PC-3 (cell line): Measurements from ENCODE around the gene BMPER. TPM values are rescaled to one million over a fixed set of nuclear protein-coding genes. Genes with fewer than 3 reads are reported as not detected.

Experiments used
- ATAC-seq: fragments of 200-7000 bp; cut with Tn5 transposase; 2 replicates; pipeline ENCODE4 v1.9.1; 2020; ENCODE audit warnings: mild to moderate bottlenecking, moderate library complexity
- BruUV-seq: library from RNA; stranded (reverse); fragments of 400-500 nt; replicated peaks from 2 replicates; lab custom pipeline; 2021; lab: Mats Ljungman, UMichigan
- CTCF ChIA-PET: fragments of 300-600 bp; sonication (Branson Sonifier 250); formaldehyde crosslinking; loops from one replicate; lab custom pipeline; 2022; ENCODE audit warnings: antibody characterized with exemption; lab: Charles Lee
- POLR2A ChIA-PET: fragments of 300-600 bp; sonication (Branson Sonifier 250); formaldehyde crosslinking; loops from one replicate; lab custom pipeline; 2022; ENCODE audit warnings: antibody characterized with exemption; ENCODE audit not compliant: unreplicated experiment; lab: Charles Lee
- DNase-seq: peaks from one replicate; pipeline ENCODE4 v3.0.0-alpha.2; 2015
- H2AFZ ChIP-seq: fragments of 300-600 bp; sonication (generic); 2 replicates; pipeline ENCODE4 v1.6.0; 2016; ENCODE audit warnings: antibody characterized with exemption, low read length
- H3F3A ChIP-seq: fragments of 300-600 bp; sonication (generic); one replicate; pipeline ENCODE4 v1.6.0; 2017; ENCODE audit warnings: antibody characterized with exemption, low read length, control low read depth, mild to moderate bottlenecking; ENCODE audit not compliant: unreplicated experiment
- H3K27ac ChIP-seq: fragments of 300-600 bp; sonication (generic); 2 replicates; pipeline ENCODE4 v1.5.1; 2016; ENCODE audit warnings: mild to moderate bottlenecking, low read length
- H3K27me3 ChIP-seq: fragments of 300-600 bp; sonication (generic); 2 replicates; pipeline ENCODE4 v1.6.1; 2016; ENCODE audit warnings: low read length, mixed read lengths
- H3K36me3 ChIP-seq: fragments of 300-600 bp; sonication (generic); 2 replicates; pipeline ENCODE4 v1.6.1; 2016; ENCODE audit warnings: low read depth, mixed run types, low read length, mixed read lengths
- H3K4me1 ChIP-seq: fragments of 300-600 bp; sonication (generic); 2 replicates; pipeline ENCODE4 v1.5.1; 2016; ENCODE audit warnings: low read length; ENCODE audit not compliant: insufficient read depth
- H3K4me2 ChIP-seq: fragments of 300-600 bp; sonication (generic); 2 replicates; pipeline ENCODE4 v1.6.0; 2016; ENCODE audit warnings: low read length
- H3K4me3 ChIP-seq: fragments of 300-600 bp; sonication (generic); 2 replicates; pipeline ENCODE4 v1.5.1; 2016; ENCODE audit warnings: mild to moderate bottlenecking, low read length, mixed read lengths
- H3K79me2 ChIP-seq: fragments of 300-600 bp; sonication (generic); 2 replicates; pipeline ENCODE4 v1.6.1; 2017; ENCODE audit warnings: low read length, mixed read lengths
- H3K9ac ChIP-seq: fragments of 300-600 bp; sonication (generic); 2 replicates; pipeline ENCODE4 v1.6.0; 2016; ENCODE audit warnings: mild to moderate bottlenecking, low read length
- H3K9me2 ChIP-seq: fragments of 300-600 bp; sonication (generic); replicated peaks from 2 replicates; pipeline ENCODE4 v1.6.1; 2016; ENCODE audit warnings: mixed run types, low read length, mixed read lengths
- H3K9me3 ChIP-seq: fragments of 300-600 bp; sonication (generic); 2 replicates; pipeline ENCODE4 v1.6.1; 2016; ENCODE audit warnings: low read length, mixed read lengths
- H4K20me1 ChIP-seq: fragments of 300-600 bp; sonication (generic); 2 replicates; pipeline ENCODE4 v1.6.1; 2016; ENCODE audit warnings: low read length, mixed read lengths
- CTCF ChIP-seq: fragments of 300-600 bp; sonication (generic); conservative IDR thresholded peaks from 2 replicates; pipeline ENCODE4 v1.5.1; 2017; ENCODE audit warnings: antibody characterized with exemption, low read depth, mild to moderate bottlenecking, low read length
- EZH2 ChIP-seq: fragments of 300-600 bp; sonication (generic); IDR thresholded peaks from one replicate; pipeline ENCODE4 v1.6.1; 2017; ENCODE audit warnings: antibody characterized with exemption, mild to moderate bottlenecking, low read length; ENCODE audit not compliant: unreplicated experiment
- EZH2phosphoT487 ChIP-seq: fragments of 300-600 bp; sonication (generic); IDR thresholded peaks from 2 replicates; pipeline ENCODE4 v1.6.1; 2018; ENCODE audit warnings: mild to moderate bottlenecking, antibody characterized with exemption, low read length, borderline replicate concordance
- intact Hi-C: fragments of 100-400 bp; cut with micrococcal nuclease; formaldehyde crosslinking; loops from 2 replicates; pipeline ENCODE4 v1.9.0; 2023
- total RNA-seq: library from RNA; depleted of rRNA; stranded (reverse); fragments of >200 nt; gene quantifications from 2 replicates; pipeline ENCODE4 v1.2.3, GENCODE V29; 2014

BMPER gene
- total RNA-seq, 1 experiment from 2014 or later = 0.11 TPM

DNA sequence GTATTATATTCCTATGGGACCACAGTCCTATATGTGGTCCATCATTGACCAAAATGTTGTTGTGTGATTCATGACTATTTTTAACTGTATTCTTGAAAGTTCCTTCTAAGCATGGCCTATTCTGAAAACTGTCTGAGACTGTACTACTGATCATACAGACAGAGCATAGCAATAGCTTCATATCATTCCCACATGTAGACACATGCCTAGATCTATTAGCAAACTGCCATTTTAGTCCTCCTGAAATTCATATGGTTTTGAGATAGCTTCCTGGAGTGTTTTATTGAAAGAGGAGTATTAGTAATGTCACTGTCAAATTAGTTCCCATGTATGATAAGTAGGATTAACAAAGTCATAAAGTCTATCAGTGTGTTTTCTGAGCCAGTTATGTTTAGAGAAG is 157.5 kb downstream of the BMPER start:
- Histone ChIP-seq H3K27ac (no peak overlapping the region), H3K4me3 (no peak overlapping the region), H3F3A (no peaks in the 10 kb centered on the region), H3K9me2 (no peaks in the 10 kb centered on the region), H3K36me3 (no peaks in the 10 kb centered on the region), H3K4me1 (peaks cover 15% of the 10 kb centered on the region; the same call in 1 of the 2 replicates), H3K9ac (no peak overlapping the region), H3K79me2 (no peaks in the 10 kb centered on the region), H2AFZ (no peak overlapping the region), H4K20me1 (no peaks in the 10 kb centered on the region), H3K9me3 (no peaks in the 10 kb centered on the region), H3K27me3 (no peaks in the 10 kb centered on the region), H3K4me2 (no peak overlapping the region)
- ATAC-seq (no peak), DNase-seq (no peak)
- no TSS peak for BruUV-seq
- POLR2A ChIA-PET = no interaction called here
- CTCF ChIA-PET = no interaction called here
- TF ChIP-seq EZH2 = no peak
- TF ChIP-seq CTCF = no peak
- TF ChIP-seq EZH2phosphoT487 = no peak
- intact Hi-C loops = loop anchor here (10.0 kb wide), 1 partner anchor 78 kb away; no protein-coding TSS in a partner anchor

- Histone ChIP-seq H3K27me3 (no peaks in the 10 kb centered on the region), H3K79me2 (no peaks in the 10 kb centered on the region), H3K4me3 (no peak overlapping the region), H3K9ac (no peak overlapping the region), H2AFZ (no peak overlapping the region), H3K9me3 (no peaks in the 10 kb centered on the region), H3K4me1 (peaks cover 22% of the 10 kb centered on the region), H3K27ac (no peak overlapping the region), H3K4me2 (no peak overlapping the region), H3F3A (no peaks in the 10 kb centered on the region), H4K20me1 (no peaks in the 10 kb centered on the region), H3K36me3 (no peaks in the 10 kb centered on the region), H3K9me2 (no peaks in the 10 kb centered on the region)
- ATAC-seq (no peak), DNase-seq (no peak)
- ChIA-PET CTCF (no interaction called here), POLR2A (no interaction called here)
- BruUV-seq = no TSS peak
- intact Hi-C loops = loop anchor here (10.0 kb wide), 1 partner anchor 80 kb away; no protein-coding TSS in a partner anchor
- no peak for TF ChIP-seq CTCF
- no peak for TF ChIP-seq EZH2
- no peak for TF ChIP-seq EZH2phosphoT487
These were observed 159.3 kb downstream of the BMPER start for GRCh38 chr7:34064519-34065158.

- H3K79me2 ChIP-seq = no peaks in the 10 kb centered on the region
- no peaks in the 10 kb centered on the region for H3K9me2 ChIP-seq
- CTCF ChIA-PET = no interaction called here
These were observed 161.1 kb downstream of the BMPER start for GRCh38 chr7:34066411-34066810.

More at GRCh38 chr7:34066411-34066810, 161.1 kb downstream of the BMPER start:
- Histone ChIP-seq H3K27me3 (no peaks in the 10 kb centered on the region), H4K20me1 (no peaks in the 10 kb centered on the region), H2AFZ (no peak overlapping the region), H3K27ac (no peak overlapping the region), H3F3A (no peaks in the 10 kb centered on the region), H3K9ac (no peak overlapping the region), H3K36me3 (no peaks in the 10 kb centered on the region), H3K9me3 (no peaks in the 10 kb centered on the region), H3K4me2 (no peak overlapping the region), H3K4me3 (no peak overlapping the region), H3K4me1 (peaks cover 38% of the 10 kb centered on the region)
- no peak for DNase-seq
- no TSS peak for BruUV-seq
- POLR2A ChIA-PET = no interaction called here
- intact Hi-C loops = loop anchor here (10.0 kb wide), 1 partner anchor 82 kb away; no protein-coding TSS in a partner anchor
- no peak for ATAC-seq
- TF ChIP-seq EZH2phosphoT487 (no peak), EZH2 (no peak), CTCF (no peak)
